Fibroblast of lung (primary cell): ENCODE results near the gene FHAD1. TPM values are rescaled to one million over a fixed set of nuclear protein-coding genes. Genes with fewer than 3 reads are reported as not detected.

Source experiments
- DNase-seq, 2 donors: peaks; one replicate each; pipeline versions ENCODE4 v3.0.0 to v3.0.0-alpha.2; 2010; ENCODE audit warnings: low read depth in 2 of 2
- H2AFZ ChIP-seq: 2 replicates; pipeline ENCODE4 v1.5.1; 2012; ENCODE audit warnings: low read length, control low read depth, inconsistent platforms
- H3K27ac ChIP-seq: 2 replicates; pipeline ENCODE4 v1.5.1; 2011; ENCODE audit warnings: low read length, control low read depth; ENCODE audit not compliant: insufficient read depth
- H3K27me3 ChIP-seq: 2 replicates; pipeline ENCODE4 v1.5.1; 2011; ENCODE audit warnings: mild to moderate bottlenecking, low read length; ENCODE audit not compliant: control insufficient read depth, insufficient read depth
- H3K36me3 ChIP-seq: 2 replicates; pipeline ENCODE4 v1.5.1; 2011; ENCODE audit warnings: low read length; ENCODE audit not compliant: control insufficient read depth, insufficient read depth
- H3K4me1 ChIP-seq: 2 replicates; pipeline ENCODE4 v1.5.1; 2011; ENCODE audit warnings: low read length; ENCODE audit not compliant: control insufficient read depth, insufficient read depth; ENCODE audit errors: extremely low read depth
- H3K4me2 ChIP-seq: 2 replicates; pipeline ENCODE4 v1.5.1; 2011; ENCODE audit warnings: low read length, control low read depth; ENCODE audit not compliant: insufficient read depth; ENCODE audit errors: extremely low read depth
- H3K4me3 ChIP-seq, 4 experiments: fragments of 200-600 bp in 1 of 4; sonication (generic) in 1 of 4; replicated peaks in 1 of 4; 2 replicates each; pipeline ENCODE4 v1.5.1; 2011 to 2016; ENCODE audit warnings: low read length in 4 of 4, low read depth in 3 of 4, mild to moderate bottlenecking in 3 of 4, control low read depth in 2 of 4, inconsistent platforms in 1 of 4, mixed read lengths in 1 of 4; ENCODE audit not compliant: insufficient read depth in 1 of 4; ENCODE audit errors: control extremely low read depth in 1 of 4
- H3K79me2 ChIP-seq: 2 replicates; pipeline ENCODE4 v1.5.1; 2012; ENCODE audit warnings: mild to moderate bottlenecking, low read length, inconsistent platforms; ENCODE audit not compliant: control insufficient read depth, insufficient read depth
- H3K9ac ChIP-seq: 2 replicates; pipeline ENCODE4 v1.5.1; 2011; ENCODE audit warnings: mild to moderate bottlenecking, low read length, control low read depth; ENCODE audit not compliant: insufficient read depth
- H3K9me3 ChIP-seq: 2 replicates; pipeline ENCODE4 v1.5.1; 2012; ENCODE audit warnings: low read depth, low read length; ENCODE audit not compliant: control insufficient read depth, insufficient read depth
- H4K20me1 ChIP-seq: 2 replicates; pipeline ENCODE4 v1.5.1; 2011; ENCODE audit warnings: low read length; ENCODE audit not compliant: control insufficient read depth, insufficient read depth; ENCODE audit errors: extremely low read depth
- EZH2 ChIP-seq: IDR thresholded peaks from 2 replicates; pipeline ENCODE4 v1.5.1; 2012; ENCODE audit warnings: low read length, control low read depth, mild to moderate bottlenecking; ENCODE audit errors: missing control alignments
- polyA plus RNA-seq, 2 donors: library from polyadenylated mRNA; depleted of rRNA in 1 of 2; stranded (reverse) in 1 of 2; unstranded in 1 of 2; fragments of >200 nt; gene quantifications; 2 replicates each; pipeline ENCODE4 v1.2.1, GENCODE V29; 2011 to 2012; ENCODE audit warnings: missing spikeins in 1 of 2
- total RNA-seq: library from RNA; depleted of rRNA; stranded (reverse); fragments of >200 nt; gene quantifications from 2 replicates; pipeline ENCODE4 v1.2.1, GENCODE V29; 2014
- TF ChIP-seq, protein P1 (sequence below), 2 donors: IDR thresholded peaks in 1 of 2; conservative IDR thresholded peaks in 1 of 2; 1 replicate in 1 of 2; 2 replicates in 1 of 2; pipeline ENCODE4 v1.5.1; 2011 to 2012; ENCODE audit warnings: low read length in 2 of 2, control low read depth in 1 of 2, inconsistent platforms in 1 of 2, low read depth in 1 of 2, mild to moderate bottlenecking in 1 of 2

Gene FHAD1
- total and polyA plus RNA-seq, 2 donors (not counting 1 experiment from before 2014, with no cell fraction given) = 0.09 to 0.66 TPM

DNA sequence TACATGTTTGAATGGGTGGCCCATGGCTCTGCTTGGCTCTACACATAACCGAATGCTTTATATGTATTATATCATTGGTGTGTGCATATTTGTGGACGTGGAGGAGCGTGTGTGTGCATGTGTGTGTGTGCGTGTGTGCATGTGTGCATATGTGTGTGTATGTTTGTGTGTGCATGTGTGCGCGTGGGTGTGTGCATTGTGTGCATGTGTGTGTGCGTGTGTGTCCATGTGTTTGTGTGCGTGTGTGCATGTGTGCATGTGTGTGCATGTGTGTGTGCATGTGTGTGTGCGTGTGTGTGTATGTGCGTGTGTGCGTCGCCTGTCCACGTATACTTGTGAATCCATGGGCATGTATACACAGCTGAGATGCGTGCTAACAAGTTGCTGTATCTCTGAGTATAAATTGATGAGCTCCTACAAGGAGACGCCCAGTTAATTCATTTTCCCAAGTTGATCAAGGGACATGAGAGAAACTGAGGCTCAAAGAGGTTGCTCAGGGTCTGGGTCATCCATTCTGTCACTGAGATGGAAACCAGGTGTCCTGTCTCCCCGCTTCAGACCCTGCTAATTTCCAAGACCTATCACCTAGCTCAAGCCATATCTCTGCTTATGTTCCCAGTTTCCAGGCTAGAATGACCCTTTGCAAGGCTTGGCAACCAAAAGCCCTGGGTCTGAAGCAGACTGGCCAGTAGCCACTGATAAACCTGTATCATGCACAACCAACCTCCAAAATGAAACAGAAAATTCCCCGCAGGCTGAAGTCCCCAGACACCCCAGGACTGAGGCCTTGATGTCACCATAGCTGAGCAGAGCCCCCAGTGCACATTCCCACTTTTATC is 188.4 kb downstream of the FHAD1 start:
- no peaks in the 10 kb centered on the region for H3K27me3 ChIP-seq

DNA sequence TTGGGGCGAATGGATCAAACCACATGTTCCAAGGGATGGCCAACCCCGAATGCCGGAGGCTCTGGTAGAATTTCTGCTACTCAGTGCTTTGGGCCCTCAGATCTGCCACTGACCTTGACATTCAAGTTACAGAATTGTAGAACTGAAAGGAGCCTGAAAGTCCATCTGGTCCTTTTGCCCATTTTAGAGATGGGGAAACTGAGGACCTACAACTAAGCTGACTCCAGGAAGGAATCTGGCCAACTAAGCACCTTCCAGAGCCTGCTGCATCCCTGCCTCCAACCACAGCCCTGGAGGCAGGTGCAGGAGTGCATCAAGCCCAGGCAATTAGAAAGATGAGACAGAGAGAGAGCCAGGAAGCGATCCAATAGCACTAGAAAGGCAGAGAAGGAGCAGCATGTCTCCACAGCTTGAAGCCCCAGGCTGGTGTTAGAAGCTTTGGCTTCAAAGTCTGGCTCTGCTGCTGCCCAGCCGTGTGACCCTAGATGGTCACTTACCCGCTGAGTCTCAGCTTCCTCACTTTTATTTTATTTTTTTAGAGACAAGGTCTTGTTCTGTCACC is 189.9 kb downstream of the FHAD1 start:
- Histone ChIP-seq H4K20me1 (peaks cover 1% of the 10 kb centered on the region), H3K27me3 (no peaks in the 10 kb centered on the region), H3K9ac (no peak overlapping the region), H3K4me3 (no peak overlapping the region), H3K4me2 (no peak overlapping the region), H3K9me3 (no peaks in the 10 kb centered on the region), H3K4me1 (peaks cover 11% of the 10 kb centered on the region), H3K36me3 (no peaks in the 10 kb centered on the region), H3K27ac (no peak overlapping the region), H3K79me2 (no peaks in the 10 kb centered on the region), H2AFZ (no peak overlapping the region)
- no peak for TF ChIP-seq EZH2
- TF ChIP-seq, protein P1, sequence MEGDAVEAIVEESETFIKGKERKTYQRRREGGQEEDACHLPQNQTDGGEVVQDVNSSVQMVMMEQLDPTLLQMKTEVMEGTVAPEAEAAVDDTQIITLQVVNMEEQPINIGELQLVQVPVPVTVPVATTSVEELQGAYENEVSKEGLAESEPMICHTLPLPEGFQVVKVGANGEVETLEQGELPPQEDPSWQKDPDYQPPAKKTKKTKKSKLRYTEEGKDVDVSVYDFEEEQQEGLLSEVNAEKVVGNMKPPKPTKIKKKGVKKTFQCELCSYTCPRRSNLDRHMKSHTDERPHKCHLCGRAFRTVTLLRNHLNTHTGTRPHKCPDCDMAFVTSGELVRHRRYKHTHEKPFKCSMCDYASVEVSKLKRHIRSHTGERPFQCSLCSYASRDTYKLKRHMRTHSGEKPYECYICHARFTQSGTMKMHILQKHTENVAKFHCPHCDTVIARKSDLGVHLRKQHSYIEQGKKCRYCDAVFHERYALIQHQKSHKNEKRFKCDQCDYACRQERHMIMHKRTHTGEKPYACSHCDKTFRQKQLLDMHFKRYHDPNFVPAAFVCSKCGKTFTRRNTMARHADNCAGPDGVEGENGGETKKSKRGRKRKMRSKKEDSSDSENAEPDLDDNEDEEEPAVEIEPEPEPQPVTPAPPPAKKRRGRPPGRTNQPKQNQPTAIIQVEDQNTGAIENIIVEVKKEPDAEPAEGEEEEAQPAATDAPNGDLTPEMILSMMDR (conservative IDR thresholded peaks at IDR 0.05 in 1 of 2, IDR thresholded peaks at IDR 0.05 in 1 of 2; ENCODE audit: low read depth in 1 of 2, low read length in 2 of 2) = no peak
- no peak for DNase-seq

More for the DNA sequence above, 188.4 kb downstream of the FHAD1 start:
- H4K20me1 ChIP-seq = no peaks in the 10 kb centered on the region
- no peaks in the 10 kb centered on the region for H3K79me2 ChIP-seq
- no peaks in the 10 kb centered on the region for H3K36me3 ChIP-seq
- no peak overlapping the region for H3K4me2 ChIP-seq
- no peak for TF ChIP-seq EZH2
- TF ChIP-seq, protein P1 (conservative IDR thresholded peaks at IDR 0.05 in 1 of 2, IDR thresholded peaks at IDR 0.05 in 1 of 2; ENCODE audit: low read depth in 1 of 2, low read length in 2 of 2) = no peak
- H3K27ac ChIP-seq = no peak overlapping the region
- H2AFZ ChIP-seq = no peak overlapping the region
- DNase-seq = no peak
- H3K9ac ChIP-seq = no peak overlapping the region
- no peak overlapping the region for H3K4me3 ChIP-seq
- H3K4me1 ChIP-seq = peaks cover 11% of the 10 kb centered on the region
- H3K9me3 ChIP-seq = no peaks in the 10 kb centered on the region

DNA sequence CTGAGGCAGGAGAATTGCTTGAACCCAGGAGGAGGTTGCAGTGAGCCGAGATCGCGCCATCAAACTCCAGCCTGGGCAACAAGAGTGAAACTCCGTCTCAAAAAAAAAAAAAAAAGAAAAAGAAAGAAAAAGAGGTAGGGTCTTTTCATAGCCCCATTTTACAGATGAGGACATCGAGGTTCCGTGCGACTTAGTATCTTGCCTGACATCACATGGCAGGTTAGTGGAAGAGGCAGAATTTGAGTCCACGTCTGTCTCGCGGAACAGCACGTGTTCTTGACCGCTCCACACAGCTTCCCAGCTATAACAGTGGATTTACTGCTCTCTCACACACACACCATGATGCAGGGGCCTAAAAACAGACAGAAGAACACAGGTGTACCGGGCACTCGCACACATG is 192.3 kb downstream of the FHAD1 start:
- Histone ChIP-seq H3K27me3 (peaks cover 5% of the 10 kb centered on the region), H3K27ac (no peak overlapping the region), H3K4me2 (no peak overlapping the region), H3K79me2 (no peaks in the 10 kb centered on the region), H2AFZ (no peak overlapping the region), H3K4me1 (no peaks in the 10 kb centered on the region), H3K9ac (no peak overlapping the region), H3K9me3 (no peaks in the 10 kb centered on the region), H4K20me1 (peaks cover 1% of the 10 kb centered on the region), H3K4me3 (no peak overlapping the region), H3K36me3 (no peaks in the 10 kb centered on the region)
- TF ChIP-seq EZH2 = no peak
- TF ChIP-seq, protein P1 (conservative IDR thresholded peaks at IDR 0.05 in 1 of 2, IDR thresholded peaks at IDR 0.05 in 1 of 2; ENCODE audit: low read depth in 1 of 2, low read length in 2 of 2) = no peak
- no peak for DNase-seq
